KMS-11 (cell line): ENCODE measurements around the gene ARHGAP31.

Experiments used
- H2AFZ ChIP-seq: fragments of 200-600 bp; sonication (generic); 2 replicates; pipeline ENCODE4 v1.6.1; 2016; ENCODE audit warnings: antibody characterized with exemption, mixed run types, low read depth
- H3K27ac ChIP-seq: fragments of 200-600 bp; sonication (generic); 2 replicates; pipeline ENCODE4 v1.6.1; 2016; ENCODE audit warnings: mild to moderate bottlenecking, mixed run types
- H3K27me3 ChIP-seq: fragments of 200-600 bp; sonication (generic); 2 replicates; pipeline ENCODE4 v1.6.1; 2017; ENCODE audit warnings: mild to moderate bottlenecking, low read depth, mixed run types, moderate library complexity; ENCODE audit not compliant: insufficient read depth
- H3K36me3 ChIP-seq: fragments of 200-600 bp; sonication (generic); 2 replicates; pipeline ENCODE4 v1.6.1; 2017; ENCODE audit warnings: mild to moderate bottlenecking, mixed run types; ENCODE audit not compliant: insufficient read depth
- H3K4me1 ChIP-seq: fragments of 200-600 bp; sonication (generic); 2 replicates; pipeline ENCODE4 v1.6.1; 2016; ENCODE audit warnings: mild to moderate bottlenecking, low read depth, mixed run types; ENCODE audit not compliant: poor library complexity, severe bottlenecking
- H3K4me2 ChIP-seq: fragments of 200-600 bp; sonication (generic); 2 replicates; pipeline ENCODE4 v1.7.0; 2016; ENCODE audit warnings: mild to moderate bottlenecking, mixed run types
- H3K4me3 ChIP-seq: fragments of 200-600 bp; sonication (generic); IDR thresholded peaks from 2 replicates; pipeline ENCODE4 v1.6.1; 2017; ENCODE audit warnings: low read depth, low read length, mixed read lengths; ENCODE audit not compliant: insufficient read depth
- H3K79me2 ChIP-seq: fragments of 200-600 bp; sonication (generic); 2 replicates; pipeline ENCODE4 v1.6.1; 2016; ENCODE audit warnings: low read depth, mixed run types; ENCODE audit not compliant: insufficient read depth
- H3K9ac ChIP-seq: fragments of 200-600 bp; sonication (generic); 2 replicates; pipeline ENCODE4 v1.6.1; 2016; ENCODE audit warnings: mild to moderate bottlenecking, mixed run types
- H4K20me1 ChIP-seq: fragments of 200-600 bp; sonication (generic); 2 replicates; pipeline ENCODE4 v1.6.1; 2016; ENCODE audit warnings: mild to moderate bottlenecking, mixed run types; ENCODE audit not compliant: insufficient read depth
- CTCF ChIP-seq: fragments of 200-600 bp; sonication (generic); conservative IDR thresholded peaks from 2 replicates; pipeline ENCODE4 v1.6.1; 2017; ENCODE audit warnings: low read depth, mild to moderate bottlenecking, antibody characterized with exemption, low read length, moderate library complexity, mixed read lengths

Gene ARHGAP31

GRCh38 chr3:119343719-119344118, 49.5 kb downstream of the ARHGAP31 start:
- Histone ChIP-seq H3K4me1 (no peaks in the 10 kb centered on the region), H3K9ac (no peak overlapping the region), H4K20me1 (no peaks in the 10 kb centered on the region), H3K27ac (no peak overlapping the region), H3K36me3 (no peaks in the 10 kb centered on the region), H3K4me2 (no peak overlapping the region), H3K4me3 (no peak overlapping the region), H3K79me2 (no peaks in the 10 kb centered on the region), H3K27me3 (no peaks in the 10 kb centered on the region), H2AFZ (no peak overlapping the region)
- no peak for TF ChIP-seq CTCF

GRCh38 chr3:119346076-119346496, 51.9 kb downstream of the ARHGAP31 start:
- no peak for TF ChIP-seq CTCF
- H4K20me1 ChIP-seq = no peaks in the 10 kb centered on the region
- no peaks in the 10 kb centered on the region for H3K36me3 ChIP-seq
- no peak overlapping the region for H2AFZ ChIP-seq
- no peak overlapping the region for H3K4me2 ChIP-seq
- H3K27ac ChIP-seq = no peak overlapping the region
- H3K27me3 ChIP-seq = no peaks in the 10 kb centered on the region
- H3K4me3 ChIP-seq = no peak overlapping the region
- no peaks in the 10 kb centered on the region for H3K79me2 ChIP-seq
- H3K4me1 ChIP-seq = no peaks in the 10 kb centered on the region
- H3K9ac ChIP-seq = no peak overlapping the region

- no peak overlapping the region for H2AFZ ChIP-seq
- no peak overlapping the region for H3K4me3 ChIP-seq
- H3K79me2 ChIP-seq = no peaks in the 10 kb centered on the region
- no peak for TF ChIP-seq CTCF
- H3K27ac ChIP-seq = no peak overlapping the region
- no peaks in the 10 kb centered on the region for H3K27me3 ChIP-seq
- H3K36me3 ChIP-seq = no peaks in the 10 kb centered on the region
- H3K4me1 ChIP-seq = no peaks in the 10 kb centered on the region
- no peak overlapping the region for H3K9ac ChIP-seq
- no peak overlapping the region for H3K4me2 ChIP-seq
- no peaks in the 10 kb centered on the region for H4K20me1 ChIP-seq
These were observed 52.9 kb downstream of the ARHGAP31 start for GRCh38 chr3:119347036-119347435.

GRCh38 chr3:119349354-119350041, 55.3 kb downstream of the ARHGAP31 start:
- Histone ChIP-seq H3K36me3 (no peaks in the 10 kb centered on the region), H4K20me1 (no peaks in the 10 kb centered on the region), H3K79me2 (no peaks in the 10 kb centered on the region), H3K27ac (no peak overlapping the region), H3K4me3 (no peak overlapping the region), H2AFZ (no peak overlapping the region), H3K4me2 (no peak overlapping the region), H3K9ac (no peak overlapping the region), H3K4me1 (no peaks in the 10 kb centered on the region), H3K27me3 (no peaks in the 10 kb centered on the region)
- TF ChIP-seq CTCF = no peak
